SJSA1 (cell line): ENCODE measurements around the gene CEACAM16. TPM values are rescaled to one million over a fixed set of nuclear protein-coding genes. Genes with fewer than 3 reads are reported as not detected.
"Not testable (repeated sequence)": the region's sequence is repeated elsewhere in the genome, so short reads cannot be mapped to it uniquely, and the experiment has no call there.

Experiments used
- DNase-seq, 2 experiments: peaks; one replicate each; pipeline ENCODE4 v3.0.0-alpha.2; 2015 to 2020; ENCODE audit warnings: low spot score in 2 of 2, low read depth in 1 of 2
- H3K27ac ChIP-seq: fragments of 250-450 bp; sonication (Bioruptor Pico); 2 replicates; pipeline ENCODE4 v1.5.1; 2020; ENCODE audit warnings: mild to moderate bottlenecking, moderate library complexity
- H3K27me3 ChIP-seq: fragments of 250-450 bp; sonication (Bioruptor Pico); replicated peaks from 2 replicates; pipeline ENCODE4 v1.5.1; 2020; ENCODE audit warnings: mild to moderate bottlenecking, moderate library complexity
- H3K36me3 ChIP-seq: fragments of 250-450 bp; sonication (Bioruptor Pico); 2 replicates; pipeline ENCODE4 v1.5.1; 2020; ENCODE audit warnings: mild to moderate bottlenecking
- H3K4me1 ChIP-seq: fragments of 250-450 bp; sonication (Bioruptor Pico); replicated peaks from 2 replicates; pipeline ENCODE4 v1.6.1; 2021; ENCODE audit warnings: mild to moderate bottlenecking
- H3K4me3 ChIP-seq: fragments of 250-450 bp; sonication (Bioruptor Pico); 2 replicates; pipeline ENCODE4 v1.5.1; 2020; ENCODE audit warnings: mild to moderate bottlenecking
- H3K9me3 ChIP-seq: fragments of 250-450 bp; sonication (Bioruptor Pico); replicated peaks from 2 replicates; pipeline ENCODE4 v1.5.1; 2020; ENCODE audit warnings: mild to moderate bottlenecking
- total RNA-seq: library from RNA; depleted of rRNA; stranded (reverse); fragments of >200 nt; shearing (Covaris generic); gene quantifications from 2 replicates; pipeline ENCODE4 v1.2.3, GENCODE V29; 2014

The CEACAM16 gene
- total RNA-seq, 1 experiment from 2014 or later = not detected

DNA sequence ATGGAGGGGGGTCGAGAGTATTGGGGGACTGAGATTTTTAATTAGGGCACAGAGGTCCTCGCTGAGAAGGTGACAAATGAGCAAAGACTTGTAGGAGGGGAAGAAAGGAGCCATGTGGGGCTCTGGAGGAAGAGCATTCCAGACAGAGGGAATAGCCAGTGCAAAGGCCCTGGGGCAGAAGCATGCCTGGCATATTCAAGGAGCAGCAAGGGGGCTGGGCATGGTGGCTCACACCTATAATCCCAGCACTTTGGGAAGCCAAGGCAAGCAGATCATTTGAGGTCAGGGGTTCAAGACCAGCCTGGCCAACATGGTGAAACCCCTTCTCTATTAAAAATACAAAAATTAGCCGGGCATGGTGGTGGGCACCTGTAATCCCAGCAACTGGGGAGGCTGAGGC is 14.6 kb upstream of the CEACAM16 start:
- peak overlapping the region; percentile 76 for H3K27ac ChIP-seq
- H3K36me3 ChIP-seq, DNase-seq, H3K9me3 ChIP-seq, H3K27me3 ChIP-seq, H3K4me3 ChIP-seq: not testable (repeated sequence)
- peaks cover 24% of the 10 kb centered on the region for H3K4me1 ChIP-seq

DNA sequence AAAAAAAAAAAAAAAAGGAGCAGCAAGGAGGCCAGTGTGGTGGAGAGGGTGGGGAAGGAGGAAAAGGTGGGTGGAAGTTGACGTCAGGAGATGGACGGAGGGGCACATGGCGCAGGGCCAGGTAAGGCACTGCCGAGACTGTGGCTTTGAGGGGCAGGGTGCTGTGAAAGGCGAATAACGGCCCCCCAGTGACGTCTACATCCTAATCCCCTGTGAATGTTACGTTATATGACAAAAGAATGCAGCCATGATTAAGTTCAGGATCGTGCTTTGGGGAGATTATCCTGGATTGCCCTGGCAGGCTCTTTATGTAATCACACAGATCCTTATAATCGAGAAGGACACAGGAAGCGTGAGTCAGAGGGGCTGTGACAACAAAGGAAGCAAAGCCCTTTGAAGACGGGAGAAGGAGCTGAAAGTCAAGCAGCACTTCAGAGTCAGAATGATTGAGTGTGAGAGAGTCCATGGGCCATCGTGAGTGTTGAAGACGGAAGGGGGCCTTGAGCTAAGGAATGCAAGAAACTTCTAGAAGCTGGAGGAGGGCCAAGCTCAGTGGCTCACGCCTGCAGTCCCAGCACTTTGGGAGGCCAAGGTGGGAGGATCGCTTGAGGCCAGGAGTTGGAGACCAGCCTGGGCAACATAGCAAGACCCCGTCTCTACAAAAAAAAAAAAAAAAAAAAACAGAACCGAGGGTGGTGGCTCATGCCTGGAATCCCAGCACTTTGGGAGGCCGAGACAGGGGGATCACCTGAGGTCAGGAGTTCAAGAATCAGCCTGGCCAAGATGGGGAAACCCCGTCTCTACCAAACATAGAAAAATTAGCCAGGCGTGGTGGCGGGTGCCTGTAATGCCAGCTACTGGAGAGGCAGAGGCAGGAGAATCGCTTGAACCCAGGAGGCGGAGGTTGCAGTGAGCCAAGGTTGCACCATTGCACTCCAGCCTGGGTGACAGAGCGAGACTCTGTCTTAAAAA is 13.8 kb upstream of the CEACAM16 start:
- DNase-seq = peak; percentile 91 to 92
- H3K27ac ChIP-seq = peak overlapping the region; percentile 76

DNA sequence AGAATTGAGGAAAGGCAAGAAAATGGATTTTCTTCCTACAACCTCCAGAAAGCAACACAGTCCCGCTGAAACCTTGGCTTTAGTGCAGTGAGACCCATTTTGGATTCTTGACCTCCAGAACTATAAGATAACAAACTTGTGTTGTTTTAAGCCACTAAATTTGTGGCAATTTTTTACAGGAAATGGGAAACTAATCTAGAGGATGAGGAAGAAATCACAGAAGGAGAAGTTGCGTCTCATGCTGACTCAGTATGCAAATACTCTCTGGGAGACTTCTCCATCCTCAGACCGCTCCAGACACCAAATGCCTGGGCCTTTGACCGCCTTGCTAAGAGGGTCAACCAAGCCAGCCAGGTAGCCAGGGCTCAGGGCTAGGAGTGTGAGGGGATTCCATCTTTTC is 13.1 kb upstream of the CEACAM16 start:
- peak overlapping the region; percentile 76 for H3K27ac ChIP-seq
- H3K36me3 ChIP-seq = peaks cover 3% of the 10 kb centered on the region; the same call in 1 of the 2 replicates
- DNase-seq = no peak

More for the DNA sequence above, 13.8 kb upstream of the CEACAM16 start:
- Histone ChIP-seq H3K4me1 (peaks cover 24% of the 10 kb centered on the region), H3K4me3 (no peak overlapping the region), H3K27me3 (no peaks in the 10 kb centered on the region), H3K36me3 (peaks cover 3% of the 10 kb centered on the region; the same call in 1 of the 2 replicates), H3K9me3 (no peaks in the 10 kb centered on the region)

DNA sequence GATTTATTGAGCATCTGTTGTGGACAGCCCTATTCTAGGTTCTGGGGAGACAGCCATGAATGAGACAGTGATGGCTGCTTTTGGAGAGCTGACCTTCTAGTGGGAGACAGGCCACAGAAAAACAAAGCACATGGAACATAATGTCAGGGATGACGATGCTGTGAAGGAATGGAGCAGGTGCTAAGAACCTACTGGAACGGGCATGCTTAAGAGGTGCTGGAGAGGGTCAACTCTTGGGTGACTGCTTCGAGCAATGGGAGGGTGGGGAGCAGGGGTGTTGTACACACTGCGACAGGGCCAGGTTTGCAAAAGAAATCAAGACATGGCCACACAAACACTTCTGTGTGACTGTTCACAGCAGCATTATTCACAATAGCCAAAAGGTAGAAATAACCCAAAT is 12.1 kb upstream of the CEACAM16 start:
- no peaks in the 10 kb centered on the region for H3K27me3 ChIP-seq
- H3K9me3 ChIP-seq = no peaks in the 10 kb centered on the region
- DNase-seq = no peak
- H3K36me3 ChIP-seq = peaks cover 3% of the 10 kb centered on the region; the same call in 1 of the 2 replicates
- peaks cover 31% of the 10 kb centered on the region for H3K4me1 ChIP-seq
- H3K27ac ChIP-seq = no peak overlapping the region
- H3K4me3 ChIP-seq = no peak overlapping the region

More for the DNA sequence above, 13.1 kb upstream of the CEACAM16 start:
- no peak overlapping the region for H3K4me3 ChIP-seq
- no peaks in the 10 kb centered on the region for H3K9me3 ChIP-seq
- H3K27me3 ChIP-seq = no peaks in the 10 kb centered on the region
- H3K4me1 ChIP-seq = peaks cover 24% of the 10 kb centered on the region

DNA sequence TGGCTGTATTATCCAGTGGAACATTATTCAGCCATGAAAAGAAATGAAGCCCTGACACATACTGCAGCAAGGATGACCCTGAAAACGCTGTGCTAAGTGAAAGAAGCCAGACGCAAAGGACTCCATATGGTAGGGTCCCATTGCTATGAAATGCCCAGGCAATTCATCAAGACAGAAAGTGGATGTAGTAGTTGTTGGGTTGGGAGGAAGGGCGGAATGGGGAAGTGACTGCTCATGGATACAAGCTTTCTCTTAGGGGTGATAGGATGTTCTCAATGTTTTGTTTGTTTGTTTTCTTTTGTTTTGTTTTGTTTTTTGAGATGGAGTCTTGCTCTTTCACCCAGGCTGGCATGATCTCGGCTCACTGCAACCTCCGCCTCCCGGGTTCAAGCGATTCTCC is 11.1 kb upstream of the CEACAM16 start:
- H3K27me3 ChIP-seq = no peaks in the 10 kb centered on the region
- no peaks in the 10 kb centered on the region for H3K9me3 ChIP-seq
- peaks cover 40% of the 10 kb centered on the region for H3K4me1 ChIP-seq
- H3K27ac ChIP-seq = no peak overlapping the region
- DNase-seq = no peak
- H3K4me3 ChIP-seq = no peak overlapping the region
- H3K36me3 ChIP-seq = peaks cover 3% of the 10 kb centered on the region; the same call in 1 of the 2 replicates

DNA sequence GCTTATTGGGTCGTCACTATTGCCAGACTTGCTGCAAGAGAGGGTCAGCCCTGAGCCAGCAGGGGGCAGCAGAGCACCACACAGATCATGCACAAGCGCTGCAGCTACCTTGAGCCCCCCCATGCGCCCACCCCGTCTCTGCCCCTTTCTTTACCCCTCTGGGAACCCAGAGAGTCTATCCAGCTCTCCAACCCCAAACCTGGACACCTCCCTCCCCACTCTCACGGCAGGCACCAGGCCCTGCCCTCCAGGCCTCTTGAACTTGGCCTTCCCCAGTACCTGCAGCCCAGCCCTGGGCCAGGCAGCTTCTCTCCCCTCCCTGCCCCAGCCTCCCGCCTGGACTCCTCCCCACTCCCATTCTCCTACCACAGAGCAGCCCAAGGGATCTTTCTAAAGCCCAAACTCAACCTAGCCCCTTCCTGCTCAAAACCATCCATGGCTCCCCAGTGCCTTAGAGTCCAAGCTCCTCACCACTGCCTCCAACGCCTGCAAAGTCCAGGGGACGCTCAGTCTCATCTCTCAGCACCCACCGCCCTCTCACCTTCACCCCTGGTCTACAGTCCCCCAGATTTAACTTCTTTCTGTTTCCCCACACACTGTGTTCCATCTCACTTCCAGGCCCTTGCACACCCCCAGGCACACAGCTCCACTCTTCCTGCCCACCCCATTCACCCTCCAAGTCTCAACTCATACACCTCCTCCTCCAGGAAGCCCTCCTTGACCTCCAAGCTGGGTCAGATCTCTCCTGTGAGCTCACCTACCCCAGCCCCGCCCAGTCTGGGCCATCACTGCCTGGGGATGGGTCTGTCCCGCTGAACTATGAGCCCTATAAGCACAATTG is 9.4 kb upstream of the CEACAM16 start:
- Histone ChIP-seq H3K36me3 (no peaks in the 10 kb centered on the region), H3K27ac (no peak overlapping the region), H3K4me3 (0 out of 2 replicates have a peak overlapping the region, but pooled peaks have one; percentile 14), H3K27me3 (no peaks in the 10 kb centered on the region), H3K4me1 (peaks cover 37% of the 10 kb centered on the region), H3K9me3 (no peaks in the 10 kb centered on the region)
- DNase-seq = peak; percentile 75 to 87

DNA sequence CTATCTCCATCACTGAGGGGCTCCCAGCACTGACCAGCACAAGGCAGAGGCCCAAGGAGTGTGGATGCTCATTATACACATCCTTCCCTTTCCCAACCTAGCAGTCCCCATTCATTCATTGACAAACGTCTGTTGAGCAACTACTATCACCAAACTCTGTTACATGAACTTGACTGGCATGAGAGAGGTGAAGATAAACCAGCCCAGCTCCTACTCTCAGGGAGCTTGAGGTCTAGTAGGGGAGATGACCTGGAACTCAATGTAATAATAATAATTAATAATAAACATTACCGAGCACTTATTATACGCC is 8.9 kb upstream of the CEACAM16 start:
- Histone ChIP-seq H3K9me3 (no peaks in the 10 kb centered on the region), H3K27me3 (no peaks in the 10 kb centered on the region), H3K27ac (no peak overlapping the region), H3K4me3 (no peak overlapping the region), H3K36me3 (no peaks in the 10 kb centered on the region), H3K4me1 (peaks cover 31% of the 10 kb centered on the region)
- no peak for DNase-seq

DNA sequence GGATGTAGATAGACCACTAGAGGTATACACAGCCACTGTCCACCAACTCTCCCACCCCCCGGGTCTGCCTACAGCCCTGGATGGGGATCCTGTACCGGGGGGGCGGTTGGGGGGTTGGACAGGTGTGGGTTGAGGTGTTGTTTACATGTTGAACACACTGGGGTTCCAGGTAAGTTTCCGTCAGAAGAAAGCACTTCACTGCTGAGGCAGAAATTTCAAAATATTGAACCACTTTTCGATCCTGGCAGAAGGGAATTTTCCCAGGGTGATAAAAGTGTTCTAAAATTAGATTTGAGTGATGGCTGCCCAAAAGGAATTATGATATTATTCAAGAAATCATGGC is 6.6 kb upstream of the CEACAM16 start:
- H3K27ac ChIP-seq = peak overlapping the region; percentile 68

DNA sequence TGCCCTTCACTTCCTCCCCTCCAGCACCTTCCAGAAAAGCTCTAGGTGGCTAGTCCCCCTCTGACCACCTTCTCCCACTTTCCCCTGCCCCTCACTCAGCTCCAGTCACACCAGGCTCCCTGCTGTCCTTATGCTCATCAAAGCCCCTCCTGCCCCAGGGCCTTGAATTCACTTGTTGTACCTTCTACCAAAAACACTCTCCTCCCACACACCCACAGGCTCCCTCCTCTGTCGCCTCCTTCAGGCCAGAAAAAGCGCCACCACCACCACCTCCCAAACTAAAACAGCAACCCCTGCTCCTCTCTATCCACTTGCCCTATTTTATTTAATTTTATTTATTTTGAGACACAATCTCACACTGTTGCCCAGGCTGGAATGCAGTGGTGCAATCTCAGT is 4.8 kb upstream of the CEACAM16 start:
- Histone ChIP-seq H3K27me3 (no peaks in the 10 kb centered on the region), H3K4me3 (no peak overlapping the region), H3K36me3 (no peaks in the 10 kb centered on the region), H3K27ac (no peak overlapping the region), H3K9me3 (no peaks in the 10 kb centered on the region), H3K4me1 (peaks cover 16% of the 10 kb centered on the region)
- no peak for DNase-seq

More for the DNA sequence above, 6.6 kb upstream of the CEACAM16 start:
- Histone ChIP-seq H3K36me3 (no peaks in the 10 kb centered on the region), H3K4me1 (peaks cover 23% of the 10 kb centered on the region), H3K9me3 (no peaks in the 10 kb centered on the region), H3K27me3 (no peaks in the 10 kb centered on the region), H3K4me3 (no peak overlapping the region)
- no peak for DNase-seq

DNA sequence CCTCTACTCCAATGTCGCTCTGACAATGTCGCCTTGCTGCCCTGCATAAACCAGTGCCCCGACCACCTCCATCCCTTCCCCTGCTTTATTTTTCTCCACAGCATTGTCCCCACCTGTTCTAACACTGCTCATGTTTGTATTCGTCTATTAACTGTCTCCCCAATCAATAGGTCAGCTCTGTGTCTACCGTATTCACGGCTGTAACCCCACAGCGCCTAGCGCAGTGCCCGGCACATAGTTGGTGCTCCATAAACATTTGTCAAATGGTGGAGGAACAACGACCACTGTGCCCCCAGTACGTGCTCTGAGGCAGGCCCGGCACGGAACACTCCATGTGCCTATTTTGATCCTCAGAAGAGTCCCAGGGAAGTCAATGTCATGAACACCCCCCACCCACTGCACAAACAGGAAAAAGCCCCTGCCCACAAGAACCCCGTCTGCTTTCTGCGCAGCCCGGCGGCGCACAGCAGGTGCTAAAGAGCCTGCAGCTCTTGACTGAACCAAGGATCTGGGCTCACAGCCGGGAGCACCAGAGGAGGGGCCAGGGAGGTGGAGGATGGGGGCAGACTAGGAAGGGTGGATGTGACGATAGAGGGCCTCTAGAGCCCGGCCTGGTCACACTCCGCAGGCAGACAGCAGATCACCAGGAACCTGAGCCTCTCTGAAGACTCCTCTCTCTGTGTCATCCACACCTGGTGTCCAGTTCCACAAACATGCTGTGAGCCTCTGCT is 1.8 kb upstream of the CEACAM16 start:
- Histone ChIP-seq H3K4me3 (no peak overlapping the region), H3K27me3 (no peaks in the 10 kb centered on the region), H3K27ac (no peak overlapping the region), H3K4me1 (peaks cover 7% of the 10 kb centered on the region), H3K36me3 (no peaks in the 10 kb centered on the region), H3K9me3 (no peaks in the 10 kb centered on the region)
- DNase-seq = no peak

DNA sequence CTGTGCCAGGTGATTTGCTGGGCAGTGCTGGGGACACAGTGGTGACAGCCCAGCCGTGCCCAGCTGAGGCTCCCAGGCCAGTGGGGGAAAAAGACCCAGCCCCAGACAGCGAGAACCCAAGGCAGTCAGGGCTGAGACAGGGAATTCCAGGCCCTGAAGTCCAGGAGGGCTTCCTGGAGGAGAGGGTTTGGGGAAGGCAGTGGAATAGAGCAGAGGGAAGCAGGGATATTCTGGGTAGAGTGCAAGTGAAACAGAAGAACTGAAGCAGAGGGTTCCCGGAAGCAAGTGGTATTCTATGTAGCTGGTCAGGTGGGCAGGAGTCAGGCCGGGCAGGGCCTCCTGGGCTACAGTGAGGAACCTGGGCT is 1.3 kb upstream of the CEACAM16 start:
- H3K9me3 ChIP-seq = no peaks in the 10 kb centered on the region
- no peak overlapping the region for H3K27ac ChIP-seq
- no peak for DNase-seq
- H3K4me3 ChIP-seq = no peak overlapping the region
- H3K4me1 ChIP-seq = peaks cover 1% of the 10 kb centered on the region
- no peaks in the 10 kb centered on the region for H3K36me3 ChIP-seq
- no peaks in the 10 kb centered on the region for H3K27me3 ChIP-seq

DNA sequence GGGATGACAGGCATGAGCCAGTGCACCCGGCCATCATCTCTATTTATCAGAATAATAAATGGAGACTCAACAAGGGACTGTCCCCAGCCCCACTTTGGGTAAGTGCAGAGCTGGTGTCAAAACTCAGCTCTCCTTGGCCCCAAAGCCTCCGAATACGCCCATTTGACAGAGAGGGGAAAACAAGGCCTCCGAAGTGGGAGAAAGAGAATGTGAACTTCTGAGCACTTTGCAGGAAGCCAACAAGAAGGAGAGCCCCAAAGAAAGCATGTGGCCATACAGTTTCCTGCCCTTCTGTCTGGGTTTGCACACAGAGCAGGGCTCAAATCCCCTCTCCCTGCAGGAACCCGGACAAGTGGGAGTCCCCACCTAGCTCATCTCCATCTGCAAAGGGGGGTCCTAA is 1.6 kb downstream of the CEACAM16 start:
- no peaks in the 10 kb centered on the region for H3K4me1 ChIP-seq
- no peaks in the 10 kb centered on the region for H3K9me3 ChIP-seq
- no peak overlapping the region for H3K4me3 ChIP-seq
- no peaks in the 10 kb centered on the region for H3K36me3 ChIP-seq
- DNase-seq = no peak
- H3K27ac ChIP-seq = no peak overlapping the region
- no peaks in the 10 kb centered on the region for H3K27me3 ChIP-seq

DNA sequence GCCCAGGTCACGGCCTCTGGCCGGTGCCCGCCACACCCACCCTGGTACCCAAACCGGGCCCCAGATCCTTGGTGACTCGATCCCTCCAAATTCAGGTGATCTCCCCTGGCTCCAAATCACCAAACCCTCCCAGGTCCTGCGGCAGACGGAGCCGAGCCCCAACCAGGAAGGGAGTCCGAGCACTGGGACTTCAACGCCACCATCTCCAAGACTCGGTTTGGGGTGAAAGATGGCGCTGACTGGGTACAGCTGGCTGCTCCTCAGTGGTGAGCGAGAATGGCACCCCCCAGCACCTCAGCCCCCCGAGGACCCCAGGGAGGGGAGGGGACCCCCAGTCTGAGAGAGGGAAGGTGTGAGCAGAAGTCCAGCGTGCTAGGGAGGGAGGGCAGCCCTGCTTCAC is 2.3 kb downstream of the CEACAM16 start:
- Histone ChIP-seq H3K36me3 (no peaks in the 10 kb centered on the region), H3K27ac (no peak overlapping the region), H3K4me3 (no peak overlapping the region), H3K9me3 (no peaks in the 10 kb centered on the region), H3K27me3 (no peaks in the 10 kb centered on the region), H3K4me1 (no peaks in the 10 kb centered on the region)
- no peak for DNase-seq
